GM18861 (cell line): Measurements from ENCODE around the gene TOMM20L.
A peak's percentile ranks its signal among the peaks of the same experiment; 100 is the strongest.
"Not testable (repeated sequence)": the region's sequence is repeated elsewhere in the genome, so short reads cannot be mapped to it uniquely, and the experiment has no call there.

Experiments
- ATAC-seq: cut with Tn5 transposase; IDR thresholded peaks from one replicate; pipeline ENCODE4 v1.9.1; 2021; ENCODE audit not compliant: unreplicated experiment

The TOMM20L gene

GRCh38 chr14:58395812-58396788, at the start of gene TOMM20L:
TOMM20L (plus strand) TSS chr14:58395930; CDS start chr14:58395958, 28 bp downstream.
- peak; percentile 82 for ATAC-seq

GRCh38 chr14:58353516-58354299, 42.0 kb upstream of the TOMM20L start:
- no peak for ATAC-seq

GRCh38 chr14:58354808-58355207, 40.9 kb upstream of the TOMM20L start:
- ATAC-seq, result no peak

GRCh38 chr14:58356268-58356667, 39.5 kb upstream of the TOMM20L start:
- ATAC-seq, result no peak

GRCh38 chr14:58362272-58362671, 33.5 kb upstream of the TOMM20L start:
- ATAC-seq, result not testable (repeated sequence)

- no peak for ATAC-seq
Observed at GRCh38 chr14:58362798-58363412, 32.8 kb upstream of the TOMM20L start.

GRCh38 chr14:58364316-58364715, 31.4 kb upstream of the TOMM20L start:
- no peak for ATAC-seq

- no peak for ATAC-seq
Observed at GRCh38 chr14:58367296-58367695, 28.4 kb upstream of the TOMM20L start.

- ATAC-seq, result no peak
Observed at GRCh38 chr14:58368956-58369355, 26.8 kb upstream of the TOMM20L start.

GRCh38 chr14:58376791-58377190, 18.9 kb upstream of the TOMM20L start:
- no peak for ATAC-seq

GRCh38 chr14:58390830-58391229, 4.9 kb upstream of the TOMM20L start:
- ATAC-seq, result no peak

GRCh38 chr14:58395562-58395811, 243 bp upstream of the TOMM20L start:
- no peak for ATAC-seq

- ATAC-seq, result no peak
Observed at GRCh38 chr14:58397156-58397555, 1.4 kb downstream of the TOMM20L start.

- no peak for ATAC-seq
Observed at GRCh38 chr14:58398495-58398894, 2.8 kb downstream of the TOMM20L start.

- no peak for ATAC-seq
Observed at GRCh38 chr14:58398895-58399294, 3.2 kb downstream of the TOMM20L start.

GRCh38 chr14:58401587-58401986, 5.9 kb downstream of the TOMM20L start:
- no peak for ATAC-seq

GRCh38 chr14:58408681-58409215, 13.0 kb downstream of the TOMM20L start:
- ATAC-seq, result no peak

GRCh38 chr14:58414845-58415244, 19.1 kb downstream of the TOMM20L start:
- ATAC-seq, result no peak

GRCh38 chr14:58415636-58416547, 20.2 kb downstream of the TOMM20L start:
- ATAC-seq, result no peak

GRCh38 chr14:58416934-58417333, 21.2 kb downstream of the TOMM20L start:
- ATAC-seq, result not testable (repeated sequence)
